Measurements from ENCODE around the gene SMU1. TPM values are rescaled to one million over a fixed set of nuclear protein-coding genes. Genes with fewer than 3 reads are reported as not detected.

SMU1 gene
- total RNA-seq (ENCODE audit: low replicate concordance), result 21.0 and 25.4 TPM in 2 replicates
- long read RNA-seq, full-length matches to known transcripts, result 166 of 202 reads
- long read RNA-seq, partial matches to known transcripts, result 22 of 202 reads
- long read RNA-seq, other reads (novel, unspliced or antisense), result 14 of 202 reads

GRCh38 chr9:33076046-33077004 lies at the start of gene SMU1:
Gene SMU1 (minus strand): TSS chr9:33076674. CDS start chr9:33076608, 66 bp downstream.
- Mint-ChIP-seq H3K9me3 (no peaks in the 10 kb centered on the region), H3K36me3 (peaks cover 8% of the 10 kb centered on the region), H3K27me3 (no peaks in the 10 kb centered on the region)

GRCh38 chr9:33125461-33125860 lies 49.0 kb upstream of the SMU1 start:
- peaks cover 42% of the 10 kb centered on the region for H3K36me3 Mint-ChIP-seq
- no peak for DNase-seq (ENCODE audit: extremely low spot score, unreplicated experiment)
- no peak overlapping the region for H3K27ac Mint-ChIP-seq

More at GRCh38 chr9:33076046-33077004, at the start of gene SMU1:
- no peak for TF ChIP-seq CTCF (conservative IDR thresholded peaks at IDR 0.05)
- Mint-ChIP-seq H3K4me1 (ENCODE audit: unreplicated experiment) (peaks cover 14% of the 10 kb centered on the region), H3K27ac (peak within 1 kb of the TSS; percentile 99), H3K4me3 (peak within 1 kb of the TSS; percentile 100)
- peak; percentile 96 for DNase-seq (ENCODE audit: extremely low spot score, unreplicated experiment)

GRCh38 chr9:33124751-33125381 lies 48.4 kb upstream of the SMU1 start:
- DNase-seq (ENCODE audit: extremely low spot score, unreplicated experiment), result no peak
- no peak overlapping the region for H3K27ac Mint-ChIP-seq
- H3K36me3 Mint-ChIP-seq, result peaks cover 39% of the 10 kb centered on the region
- H3K9me3 Mint-ChIP-seq, result no peaks in the 10 kb centered on the region
- no peak overlapping the region for H3K4me3 Mint-ChIP-seq
- no peak for TF ChIP-seq CTCF (conservative IDR thresholded peaks at IDR 0.05)
- H3K27me3 Mint-ChIP-seq, result no peaks in the 10 kb centered on the region
- peaks cover 22% of the 10 kb centered on the region for H3K4me1 Mint-ChIP-seq (ENCODE audit: unreplicated experiment)

More at GRCh38 chr9:33125461-33125860, 49.0 kb upstream of the SMU1 start:
- no peak for TF ChIP-seq CTCF (conservative IDR thresholded peaks at IDR 0.05)
- no peak overlapping the region for H3K4me3 Mint-ChIP-seq
- H3K4me1 Mint-ChIP-seq (ENCODE audit: unreplicated experiment), result peaks cover 26% of the 10 kb centered on the region
- H3K9me3 Mint-ChIP-seq, result no peaks in the 10 kb centered on the region
- no peaks in the 10 kb centered on the region for H3K27me3 Mint-ChIP-seq

GRCh38 chr9:33124046-33124445 lies 47.6 kb upstream of the SMU1 start:
- peaks cover 14% of the 10 kb centered on the region for H3K4me1 Mint-ChIP-seq (ENCODE audit: unreplicated experiment)
- no peak for DNase-seq (ENCODE audit: extremely low spot score, unreplicated experiment)
- H3K4me3 Mint-ChIP-seq, result no peak overlapping the region
- H3K9me3 Mint-ChIP-seq, result no peaks in the 10 kb centered on the region
- no peak for TF ChIP-seq CTCF (conservative IDR thresholded peaks at IDR 0.05)
- peaks cover 33% of the 10 kb centered on the region for H3K36me3 Mint-ChIP-seq
- H3K27me3 Mint-ChIP-seq, result no peaks in the 10 kb centered on the region
- no peak overlapping the region for H3K27ac Mint-ChIP-seq

GRCh38 chr9:33123407-33124031 lies 47.0 kb upstream of the SMU1 start:
- H3K4me3 Mint-ChIP-seq, result no peak overlapping the region
- TF ChIP-seq CTCF (conservative IDR thresholded peaks at IDR 0.05), result no peak
- no peak overlapping the region for H3K27ac Mint-ChIP-seq
- peaks cover 14% of the 10 kb centered on the region for H3K4me1 Mint-ChIP-seq (ENCODE audit: unreplicated experiment)
- no peaks in the 10 kb centered on the region for H3K9me3 Mint-ChIP-seq
- H3K27me3 Mint-ChIP-seq, result no peaks in the 10 kb centered on the region
- H3K36me3 Mint-ChIP-seq, result peaks cover 29% of the 10 kb centered on the region
- DNase-seq (ENCODE audit: extremely low spot score, unreplicated experiment), result no peak
